PC-9 (cell line): ENCODE results near the gene MYCN.
A peak's percentile ranks its signal among the peaks of the same experiment; 100 is the strongest.

Source experiments
- EZH2 ChIP-seq: fragments of 200-600 bp; sonication (generic); IDR thresholded peaks from 2 replicates; pipeline ENCODE4 v1.8.0; 2017; ENCODE audit warnings: antibody characterized with exemption, low read depth
- TF ChIP-seq, protein P1 (sequence below): fragments of 200-600 bp; sonication (generic); conservative IDR thresholded peaks from 2 replicates; pipeline ENCODE4 v1.6.1; 2017; ENCODE audit warnings: mixed run types, antibody characterized with exemption, mild to moderate bottlenecking, moderate library complexity

- TF ChIP-seq, protein P1, sequence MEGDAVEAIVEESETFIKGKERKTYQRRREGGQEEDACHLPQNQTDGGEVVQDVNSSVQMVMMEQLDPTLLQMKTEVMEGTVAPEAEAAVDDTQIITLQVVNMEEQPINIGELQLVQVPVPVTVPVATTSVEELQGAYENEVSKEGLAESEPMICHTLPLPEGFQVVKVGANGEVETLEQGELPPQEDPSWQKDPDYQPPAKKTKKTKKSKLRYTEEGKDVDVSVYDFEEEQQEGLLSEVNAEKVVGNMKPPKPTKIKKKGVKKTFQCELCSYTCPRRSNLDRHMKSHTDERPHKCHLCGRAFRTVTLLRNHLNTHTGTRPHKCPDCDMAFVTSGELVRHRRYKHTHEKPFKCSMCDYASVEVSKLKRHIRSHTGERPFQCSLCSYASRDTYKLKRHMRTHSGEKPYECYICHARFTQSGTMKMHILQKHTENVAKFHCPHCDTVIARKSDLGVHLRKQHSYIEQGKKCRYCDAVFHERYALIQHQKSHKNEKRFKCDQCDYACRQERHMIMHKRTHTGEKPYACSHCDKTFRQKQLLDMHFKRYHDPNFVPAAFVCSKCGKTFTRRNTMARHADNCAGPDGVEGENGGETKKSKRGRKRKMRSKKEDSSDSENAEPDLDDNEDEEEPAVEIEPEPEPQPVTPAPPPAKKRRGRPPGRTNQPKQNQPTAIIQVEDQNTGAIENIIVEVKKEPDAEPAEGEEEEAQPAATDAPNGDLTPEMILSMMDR: peak; percentile 58
- no peak for TF ChIP-seq EZH2
Measured at GRCh38 chr2:15939854-15940660, at the start of gene MYCN.
